K562 (cell line): Measurements from ENCODE around the gene SP6. TPM values are rescaled to one million over a fixed set of nuclear protein-coding genes. Genes with fewer than 3 reads are reported as not detected.

ENCODE experiments used
- BRF1 ChIP-seq: IDR thresholded peaks from 3 replicates; pipeline ENCODE4 v1.6.1; 2011; ENCODE audit warnings: borderline replicate concordance, mild to moderate bottlenecking; ENCODE audit not compliant: insufficient read length; ENCODE audit errors: extremely low read depth
- CAMTA2 ChIP-seq: fragments of 250-450 bp; sonication (Bioruptor Pico); conservative IDR thresholded peaks from 2 replicates; pipeline ENCODE4 v1.5.1; 2022
- CBX1 ChIP-seq: sonication (generic); IDR thresholded peaks from 2 replicates; pipeline ENCODE4 v1.6.1; 2016; ENCODE audit warnings: antibody characterized with exemption, low read depth, mild to moderate bottlenecking
- CHD1 ChIP-seq: fragments of 200-600 bp; sonication (generic); IDR thresholded peaks from one replicate; pipeline ENCODE4 v1.6.1; 2012; ENCODE audit warnings: mild to moderate bottlenecking, moderate library complexity, low read length, inconsistent platforms
- GABPB1 ChIP-seq: sonication (generic); formaldehyde crosslinking; IDR thresholded peaks from 2 replicates; pipeline ENCODE4 v1.8.0; 2022; ENCODE audit warnings: mild to moderate bottlenecking, missing genetic modification reagents
- HNRNPH1 ChIP-seq: fragments of 200-400 bp; formaldehyde crosslinking; optimal IDR thresholded peaks from 2 replicates; pipeline ENCODE3; 2017; ENCODE audit warnings: low read depth, mild to moderate bottlenecking, low read length, moderate library complexity
- KAT2B ChIP-seq: IDR thresholded peaks from one replicate; pipeline ENCODE4 v1.6.1; 2012; ENCODE audit warnings: low read depth, mild to moderate bottlenecking, control low read depth, inconsistent platforms, low read length, moderate library complexity
- PCBP1 ChIP-seq: fragments of 200-400 bp; formaldehyde crosslinking; IDR thresholded peaks from 2 replicates; pipeline ENCODE4 v1.6.1; 2018; ENCODE audit warnings: mild to moderate bottlenecking, low read depth, low read length; ENCODE audit not compliant: poor library complexity, severe bottlenecking
- PHF20 ChIP-seq: fragments of 450-650 bp; IDR thresholded peaks from 2 replicates; pipeline ENCODE4 v1.6.1; 2018; ENCODE audit not compliant: partially characterized antibody
- POLR2AphosphoS5 ChIP-seq: IDR thresholded peaks from 2 replicates; pipeline ENCODE4 v1.6.1; 2011; ENCODE audit warnings: mild to moderate bottlenecking, low read depth, low read length, moderate library complexity; ENCODE audit not compliant: control insufficient read depth, insufficient read depth
- POU5F1 ChIP-seq: fragments of 150-350 bp; IDR thresholded peaks from 2 replicates; pipeline ENCODE4 v1.6.1; 2014; ENCODE audit warnings: borderline replicate concordance, low read length, low read depth, mild to moderate bottlenecking; ENCODE audit not compliant: partially characterized antibody
- SMAD3 ChIP-seq: fragments of 450-650 bp; formaldehyde crosslinking; conservative IDR thresholded peaks from 2 replicates; pipeline ENCODE4 v1.4.0; 2020; ENCODE audit warnings: mild to moderate bottlenecking
- SMARCB1 ChIP-seq: IDR thresholded peaks from 2 replicates; pipeline ENCODE4 v1.6.1; 2011; ENCODE audit warnings: improper control_type of control experiment, low read depth; ENCODE audit not compliant: insufficient read length
- SREBF1 ChIP-seq: fragments of 150-350 bp; IDR thresholded peaks from 2 replicates; pipeline ENCODE4 v1.6.1; 2014; ENCODE audit warnings: antibody characterized with exemption, low read depth, low read length, borderline replicate concordance
- TAF7 ChIP-seq: fragments of 450-650 bp; IDR thresholded peaks from 2 replicates; pipeline ENCODE4 v1.6.1; 2016; ENCODE audit warnings: missing genetic modification characterization, missing compliant biosample characterization
- TBL1XR1 ChIP-seq, 2 experiments: IDR thresholded peaks; 2 replicates each; pipeline ENCODE4 v1.6.1; 2012; ENCODE audit warnings: improper control_type of control experiment in 2 of 2, low read length in 2 of 2, mild to moderate bottlenecking in 1 of 2
- ZFPM2 ChIP-seq: fragments of 250-450 bp; sonication (Bioruptor Pico); IDR thresholded peaks from 2 replicates; pipeline ENCODE4 v1.5.1; 2022; ENCODE audit warnings: mild to moderate bottlenecking
- ZNF212 ChIP-seq: fragments of 450-650 bp; formaldehyde crosslinking; IDR thresholded peaks from 2 replicates; pipeline ENCODE4 v1.4.0; 2020; ENCODE audit warnings: mild to moderate bottlenecking
- ZNF431 ChIP-seq: sonication (generic); formaldehyde crosslinking; IDR thresholded peaks from 2 replicates; pipeline ENCODE4 v1.8.0; 2022; ENCODE audit warnings: mild to moderate bottlenecking, missing genetic modification reagents
- polyA plus RNA-seq, 8 experiments: library from polyadenylated mRNA; depleted of rRNA in 4 of 8; stranded (reverse) in 5 of 8; unstranded in 3 of 8; fragments of >200 nt; fragmentation: Nextera tagmentation in 2 of 8; fragmentation: Illumina TruSeq in 1 of 8; extraction: Ambion mirVana in 2 of 8; extraction: Trizol in 1 of 8; gene quantifications; 2 replicates each; pipeline versions ENCODE4 v1.2.1 to v1.2.3, GENCODE V29; 2011 to 2014; ENCODE audit warnings: inconsistent platforms in 1 of 8, missing spikeins in 1 of 8
- total RNA-seq, 7 experiments: library from RNA; depleted of rRNA in 6 of 7; stranded (reverse); fragments of >200 nt in 6 of 7; fragmentation: Illumina TruSeq in 2 of 7; extraction: Trizol in 2 of 7; gene quantifications; 2 replicates each; pipeline versions ENCODE4 v1.2.1 to v1.2.3, GENCODE V29; 2011 to 2021; ENCODE audit warnings: low replicate concordance in 1 of 7
- TF ChIP-seq, protein P1 (sequence below), 2 experiments: IDR thresholded peaks in 1 of 2; conservative IDR thresholded peaks in 1 of 2; 2 replicates each; pipeline ENCODE4 v1.6.1; 2016; ENCODE audit warnings: low read depth in 2 of 2, mild to moderate bottlenecking in 1 of 2, missing compliant biosample characterization in 1 of 2, missing genetic modification characterization in 1 of 2, moderate library complexity in 1 of 2
- TF ChIP-seq, protein P2 (sequence below): sonication (generic); formaldehyde crosslinking; IDR thresholded peaks from 2 replicates; pipeline ENCODE4 v1.8.0; 2023; ENCODE audit warnings: missing genetic modification reagents, mild to moderate bottlenecking, borderline replicate concordance

Gene SP6
- total and polyA plus RNA-seq, 9 of the 15 experiments (the other 6 are each of a cell fraction or from before 2014, with no cell fraction given): 0.11 to 7.9 (median 2.2) TPM

- TF ChIP-seq, protein P1, sequence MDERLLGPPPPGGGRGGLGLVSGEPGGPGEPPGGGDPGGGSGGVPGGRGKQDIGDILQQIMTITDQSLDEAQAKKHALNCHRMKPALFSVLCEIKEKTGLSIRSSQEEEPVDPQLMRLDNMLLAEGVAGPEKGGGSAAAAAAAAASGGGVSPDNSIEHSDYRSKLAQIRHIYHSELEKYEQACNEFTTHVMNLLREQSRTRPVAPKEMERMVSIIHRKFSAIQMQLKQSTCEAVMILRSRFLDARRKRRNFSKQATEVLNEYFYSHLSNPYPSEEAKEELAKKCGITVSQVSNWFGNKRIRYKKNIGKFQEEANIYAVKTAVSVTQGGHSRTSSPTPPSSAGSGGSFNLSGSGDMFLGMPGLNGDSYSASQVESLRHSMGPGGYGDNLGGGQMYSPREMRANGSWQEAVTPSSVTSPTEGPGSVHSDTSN (CRISPR knock-in tag; IDR thresholded peaks at IDR 0.05; ENCODE audit: low read depth): no peak
- TF ChIP-seq, protein P1 (tag; conservative IDR thresholded peaks at IDR 0.05; ENCODE audit: low read depth): no peak
- TF ChIP-seq KAT2B (no peak), POLR2AphosphoS5 (peak; percentile 91), TAF7 (tag) (peak; percentile 74), SMAD3 (CRISPR knock-in tag) (no peak), PHF20 (peak; percentile 48), HNRNPH1 (no peak), BRF1 (no peak), PCBP1 (no peak), ZFPM2 (no peak), SMARCB1 (no peak), CHD1 (no peak), GABPB1 (CRISPR knock-in tag) (no peak), ZNF431 (CRISPR knock-in tag) (no peak), POU5F1 (no peak), CBX1 (no peak), TBL1XR1 (IDR thresholded peaks at IDR 0.05; ENCODE audit: low read length in 2 of 2) (no peak), ZNF212 (peak; percentile 87; the same call in 1 of the 2 replicates), CAMTA2 (no peak), SREBF1 (no peak)
- TF ChIP-seq, protein P2, sequence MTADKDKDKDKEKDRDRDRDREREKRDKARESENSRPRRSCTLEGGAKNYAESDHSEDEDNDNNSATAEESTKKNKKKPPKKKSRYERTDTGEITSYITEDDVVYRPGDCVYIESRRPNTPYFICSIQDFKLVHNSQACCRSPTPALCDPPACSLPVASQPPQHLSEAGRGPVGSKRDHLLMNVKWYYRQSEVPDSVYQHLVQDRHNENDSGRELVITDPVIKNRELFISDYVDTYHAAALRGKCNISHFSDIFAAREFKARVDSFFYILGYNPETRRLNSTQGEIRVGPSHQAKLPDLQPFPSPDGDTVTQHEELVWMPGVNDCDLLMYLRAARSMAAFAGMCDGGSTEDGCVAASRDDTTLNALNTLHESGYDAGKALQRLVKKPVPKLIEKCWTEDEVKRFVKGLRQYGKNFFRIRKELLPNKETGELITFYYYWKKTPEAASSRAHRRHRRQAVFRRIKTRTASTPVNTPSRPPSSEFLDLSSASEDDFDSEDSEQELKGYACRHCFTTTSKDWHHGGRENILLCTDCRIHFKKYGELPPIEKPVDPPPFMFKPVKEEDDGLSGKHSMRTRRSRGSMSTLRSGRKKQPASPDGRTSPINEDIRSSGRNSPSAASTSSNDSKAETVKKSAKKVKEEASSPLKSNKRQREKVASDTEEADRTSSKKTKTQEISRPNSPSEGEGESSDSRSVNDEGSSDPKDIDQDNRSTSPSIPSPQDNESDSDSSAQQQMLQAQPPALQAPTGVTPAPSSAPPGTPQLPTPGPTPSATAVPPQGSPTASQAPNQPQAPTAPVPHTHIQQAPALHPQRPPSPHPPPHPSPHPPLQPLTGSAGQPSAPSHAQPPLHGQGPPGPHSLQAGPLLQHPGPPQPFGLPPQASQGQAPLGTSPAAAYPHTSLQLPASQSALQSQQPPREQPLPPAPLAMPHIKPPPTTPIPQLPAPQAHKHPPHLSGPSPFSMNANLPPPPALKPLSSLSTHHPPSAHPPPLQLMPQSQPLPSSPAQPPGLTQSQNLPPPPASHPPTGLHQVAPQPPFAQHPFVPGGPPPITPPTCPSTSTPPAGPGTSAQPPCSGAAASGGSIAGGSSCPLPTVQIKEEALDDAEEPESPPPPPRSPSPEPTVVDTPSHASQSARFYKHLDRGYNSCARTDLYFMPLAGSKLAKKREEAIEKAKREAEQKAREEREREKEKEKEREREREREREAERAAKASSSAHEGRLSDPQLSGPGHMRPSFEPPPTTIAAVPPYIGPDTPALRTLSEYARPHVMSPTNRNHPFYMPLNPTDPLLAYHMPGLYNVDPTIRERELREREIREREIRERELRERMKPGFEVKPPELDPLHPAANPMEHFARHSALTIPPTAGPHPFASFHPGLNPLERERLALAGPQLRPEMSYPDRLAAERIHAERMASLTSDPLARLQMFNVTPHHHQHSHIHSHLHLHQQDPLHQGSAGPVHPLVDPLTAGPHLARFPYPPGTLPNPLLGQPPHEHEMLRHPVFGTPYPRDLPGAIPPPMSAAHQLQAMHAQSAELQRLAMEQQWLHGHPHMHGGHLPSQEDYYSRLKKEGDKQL: no peak
Measured at GRCh38 chr17:47895347-47895855, 44.4 kb upstream of the SP6 start (continued).
